Smooth muscle cell (in vitro differentiated cells): ENCODE data around the gene KLK6. TPM values are rescaled to one million over a fixed set of nuclear protein-coding genes. Genes with fewer than 3 reads are reported as not detected.

Experiments used
- DNase-seq: peaks from one replicate; lab custom pipeline; 2025; ENCODE audit not compliant: unreplicated experiment; lab: John Stamatoyannopoulos, UW
- H2AFZ ChIP-seq: fragments of 200-600 bp; sonication (generic); 2 replicates; pipeline ENCODE4 v1.6.0; 2016; ENCODE audit warnings: antibody characterized with exemption, low read depth, mild to moderate bottlenecking
- H3F3A ChIP-seq: fragments of 200-600 bp; sonication (generic); 2 replicates; pipeline ENCODE4 v1.6.0; 2017; ENCODE audit warnings: antibody characterized with exemption, low read depth
- H3K27ac ChIP-seq: fragments of 200-600 bp; sonication (generic); 2 replicates; pipeline ENCODE4 v1.5.1; 2016; ENCODE audit warnings: low read depth, mild to moderate bottlenecking
- H3K27me3 ChIP-seq: fragments of 200-600 bp; sonication (generic); 2 replicates; pipeline ENCODE4 v1.6.1; 2016; ENCODE audit warnings: low read depth, mild to moderate bottlenecking
- H3K36me3 ChIP-seq: fragments of 200-600 bp; sonication (generic); 2 replicates; pipeline ENCODE4 v1.5.1; 2016; ENCODE audit warnings: low read depth
- H3K4me1 ChIP-seq: fragments of 200-600 bp; sonication (generic); 2 replicates; pipeline ENCODE4 v1.5.1; 2016; ENCODE audit warnings: low read depth
- H3K4me2 ChIP-seq: fragments of 200-600 bp; sonication (generic); 2 replicates; pipeline ENCODE4 v1.6.0; 2016; ENCODE audit warnings: mild to moderate bottlenecking
- H3K4me3 ChIP-seq: fragments of 200-600 bp; sonication (generic); 2 replicates; pipeline ENCODE4 v1.5.1; 2016; ENCODE audit warnings: mild to moderate bottlenecking
- H3K79me2 ChIP-seq: fragments of 200-600 bp; sonication (generic); 2 replicates; pipeline ENCODE4 v1.6.0; 2016; ENCODE audit warnings: low read depth, mild to moderate bottlenecking
- H3K9ac ChIP-seq: fragments of 200-600 bp; sonication (generic); 2 replicates; pipeline ENCODE4 v1.6.0; 2016; ENCODE audit warnings: low read depth
- H3K9me3 ChIP-seq: fragments of 200-600 bp; sonication (generic); replicated peaks from 2 replicates; pipeline ENCODE4 v1.5.1; 2016; ENCODE audit warnings: low read depth
- H4K20me1 ChIP-seq: fragments of 200-600 bp; sonication (generic); 2 replicates; pipeline ENCODE4 v1.6.0; 2016; ENCODE audit warnings: low read depth
- WGBS: methylation state at CpG from one replicate; pipeline ENCODE4 v1.1.7; 2016; ENCODE audit warnings: low lambda C conversion rate; 5-methylcytosine and 5-hydroxymethylcytosine counted together
- polyA plus RNA-seq: library from polyadenylated mRNA; unstranded; fragments of >200 nt; fragmentation: Nextera tagmentation; extraction: Ambion mirVana; gene quantifications from 2 replicates; pipeline ENCODE4 v1.2.1, GENCODE V29; 2016
- total RNA-seq: library from RNA; depleted of rRNA; stranded (reverse); fragments of >200 nt; gene quantifications from 2 replicates; pipeline ENCODE4 v1.2.3, GENCODE V29; 2014
- TF ChIP-seq, protein P1 (sequence below): fragments of 200-600 bp; sonication (generic); IDR thresholded peaks from 2 replicates; pipeline ENCODE4 v1.5.1; 2017; ENCODE audit warnings: borderline replicate concordance, mild to moderate bottlenecking, antibody characterized with exemption; ENCODE audit not compliant: insufficient read depth, poor library complexity, severe bottlenecking

KLK6 gene
- total and polyA plus RNA-seq, 2 experiments from 2014 or later: 7.1 to 20.7 TPM

DNA sequence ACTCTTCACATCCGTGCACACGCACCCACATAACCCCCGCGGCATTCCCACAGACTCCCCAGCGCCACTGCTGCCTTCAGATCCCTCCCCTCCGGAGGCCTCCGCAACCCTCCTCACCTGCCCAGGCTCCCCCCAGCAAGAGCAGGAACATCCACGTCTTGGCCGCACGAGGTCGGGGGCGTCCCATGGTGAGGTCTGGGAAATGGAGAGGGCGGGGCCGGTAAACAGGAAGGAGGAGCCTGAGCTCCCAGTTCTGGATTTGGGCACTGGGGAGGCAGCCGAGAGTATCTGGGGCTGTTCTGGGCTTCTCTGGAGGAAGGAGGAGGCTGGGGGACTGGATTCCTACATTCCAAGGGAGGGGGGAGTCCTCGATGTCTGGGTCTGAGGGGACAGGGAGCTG, 31.6 kb upstream of the KLK6 start:
- 36% methylated on average over 16 of the region's 16 CpGs for WGBS
- Histone ChIP-seq H3K9me3 (no peaks in the 10 kb centered on the region), H3K4me1 (peaks cover 5% of the 10 kb centered on the region), H3K4me2 (no peak overlapping the region), H3K27ac (no peak overlapping the region), H3K27me3 (peaks cover 10% of the 10 kb centered on the region), H3K79me2 (no peaks in the 10 kb centered on the region), H2AFZ (no peak overlapping the region), H3K9ac (no peak overlapping the region), H3K4me3 (no peak overlapping the region), H3F3A (no peaks in the 10 kb centered on the region), H4K20me1 (no peaks in the 10 kb centered on the region), H3K36me3 (no peaks in the 10 kb centered on the region)
- TF ChIP-seq, protein P1, sequence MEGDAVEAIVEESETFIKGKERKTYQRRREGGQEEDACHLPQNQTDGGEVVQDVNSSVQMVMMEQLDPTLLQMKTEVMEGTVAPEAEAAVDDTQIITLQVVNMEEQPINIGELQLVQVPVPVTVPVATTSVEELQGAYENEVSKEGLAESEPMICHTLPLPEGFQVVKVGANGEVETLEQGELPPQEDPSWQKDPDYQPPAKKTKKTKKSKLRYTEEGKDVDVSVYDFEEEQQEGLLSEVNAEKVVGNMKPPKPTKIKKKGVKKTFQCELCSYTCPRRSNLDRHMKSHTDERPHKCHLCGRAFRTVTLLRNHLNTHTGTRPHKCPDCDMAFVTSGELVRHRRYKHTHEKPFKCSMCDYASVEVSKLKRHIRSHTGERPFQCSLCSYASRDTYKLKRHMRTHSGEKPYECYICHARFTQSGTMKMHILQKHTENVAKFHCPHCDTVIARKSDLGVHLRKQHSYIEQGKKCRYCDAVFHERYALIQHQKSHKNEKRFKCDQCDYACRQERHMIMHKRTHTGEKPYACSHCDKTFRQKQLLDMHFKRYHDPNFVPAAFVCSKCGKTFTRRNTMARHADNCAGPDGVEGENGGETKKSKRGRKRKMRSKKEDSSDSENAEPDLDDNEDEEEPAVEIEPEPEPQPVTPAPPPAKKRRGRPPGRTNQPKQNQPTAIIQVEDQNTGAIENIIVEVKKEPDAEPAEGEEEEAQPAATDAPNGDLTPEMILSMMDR: no peak
- DNase-seq: no peak

DNA sequence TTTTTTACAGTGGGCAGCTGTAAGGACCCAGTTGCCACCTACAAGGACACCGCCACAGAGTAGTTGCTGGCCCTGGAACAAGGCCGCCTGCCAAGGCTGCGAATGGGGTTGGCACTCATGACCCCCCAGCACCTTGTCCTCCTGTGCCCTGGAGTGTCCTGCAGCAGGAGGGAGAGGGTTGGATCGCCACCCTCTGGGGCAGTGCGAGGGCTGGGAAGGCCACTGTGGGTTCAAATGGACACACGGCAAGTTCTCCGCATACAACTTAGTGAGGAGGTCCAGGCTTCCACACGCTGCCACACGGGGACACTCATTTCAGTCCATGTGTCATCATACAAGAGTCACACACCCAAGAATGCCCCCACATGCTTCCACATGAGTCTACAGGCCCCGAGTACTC, 31.0 kb upstream of the KLK6 start:
- no peaks in the 10 kb centered on the region for H3K79me2 ChIP-seq
- DNase-seq: no peak
- H3K36me3 ChIP-seq: no peaks in the 10 kb centered on the region
- H3F3A ChIP-seq: no peaks in the 10 kb centered on the region
- no peak overlapping the region for H3K9ac ChIP-seq
- no peak overlapping the region for H3K27ac ChIP-seq
- H3K9me3 ChIP-seq: no peaks in the 10 kb centered on the region
- TF ChIP-seq, protein P1: no peak
- no peaks in the 10 kb centered on the region for H4K20me1 ChIP-seq
- H3K4me1 ChIP-seq: peaks cover 5% of the 10 kb centered on the region
- H3K27me3 ChIP-seq: peaks cover 9% of the 10 kb centered on the region
- no peak overlapping the region for H2AFZ ChIP-seq
- 95% methylated on average over 10 of the region's 10 CpGs for WGBS
- H3K4me3 ChIP-seq: no peak overlapping the region
- no peak overlapping the region for H3K4me2 ChIP-seq

DNA sequence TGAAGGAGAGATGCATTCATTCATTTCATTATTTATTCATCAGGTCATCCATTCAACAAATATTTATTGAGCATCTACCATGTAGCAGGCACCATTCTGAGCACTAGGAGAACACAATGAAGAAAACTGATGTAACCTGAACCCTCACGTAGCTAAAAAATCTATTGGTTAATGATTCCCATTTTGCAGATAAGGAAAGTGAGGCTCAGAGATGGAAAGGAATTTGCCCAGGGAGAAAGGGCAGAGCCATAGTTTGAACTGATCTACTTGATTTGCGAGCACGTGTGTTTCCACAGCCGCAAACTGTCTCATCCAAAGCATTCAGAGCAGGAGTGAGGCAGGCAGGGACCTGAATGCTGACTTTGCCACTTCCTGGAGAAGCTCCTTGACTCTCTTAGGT, 29.3 kb upstream of the KLK6 start:
- WGBS: 77% methylated on average over 4 of the region's 4 CpGs
- Histone ChIP-seq H3K36me3 (no peaks in the 10 kb centered on the region), H3K27ac (no peak overlapping the region), H3K9ac (no peak overlapping the region), H3K27me3 (peaks cover 3% of the 10 kb centered on the region), H3K9me3 (no peaks in the 10 kb centered on the region), H3K4me2 (no peak overlapping the region), H3K79me2 (no peaks in the 10 kb centered on the region), H3F3A (no peaks in the 10 kb centered on the region), H2AFZ (no peak overlapping the region), H4K20me1 (no peaks in the 10 kb centered on the region), H3K4me3 (no peak overlapping the region), H3K4me1 (peaks cover 5% of the 10 kb centered on the region)
- DNase-seq: no peak
- TF ChIP-seq, protein P1: no peak

DNA sequence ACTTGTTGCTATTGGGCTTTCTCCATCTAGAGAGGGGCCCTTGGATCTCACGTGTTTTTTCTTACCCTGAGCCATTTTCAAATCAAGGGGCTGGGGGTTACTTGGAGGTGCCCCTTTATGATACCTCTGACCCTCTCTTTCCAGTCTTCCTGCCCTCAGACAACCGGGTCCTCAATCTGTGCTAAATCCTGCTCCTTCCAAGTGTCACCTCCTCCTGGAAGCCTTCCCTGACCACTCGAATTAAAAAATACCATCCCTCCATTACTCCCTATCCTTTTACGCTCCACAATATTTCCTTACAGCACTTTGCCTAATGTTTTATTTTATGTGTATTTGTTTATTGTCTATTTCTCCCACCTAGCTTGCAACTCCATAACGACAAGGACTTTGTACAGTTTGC, 28.7 kb upstream of the KLK6 start:
- Histone ChIP-seq H3K4me1 (peaks cover 5% of the 10 kb centered on the region), H3K4me2 (no peak overlapping the region), H3F3A (no peaks in the 10 kb centered on the region), H3K9me3 (no peaks in the 10 kb centered on the region), H3K79me2 (no peaks in the 10 kb centered on the region), H4K20me1 (no peaks in the 10 kb centered on the region), H3K27me3 (peaks cover 3% of the 10 kb centered on the region), H3K27ac (no peak overlapping the region), H3K36me3 (no peaks in the 10 kb centered on the region), H3K4me3 (no peak overlapping the region), H3K9ac (no peak overlapping the region), H2AFZ (no peak overlapping the region)
- TF ChIP-seq, protein P1: no peak
- WGBS: 84% methylated on average over 5 of the region's 5 CpGs
- DNase-seq: no peak
